ENCODE results near the gene TTC21A.
"Not testable (repeated sequence)": the region's sequence is repeated elsewhere in the genome, so short reads cannot be mapped to it uniquely, and the experiment has no call there.

Gene TTC21A

GRCh38 chr3:39158148-39158715 is 50.8 kb downstream of the TTC21A start:
- no peak for DNase-seq

GRCh38 chr3:39164414-39164813 is 56.9 kb downstream of the TTC21A start:
- no peak for DNase-seq

- DNase-seq: no peak
Measured at GRCh38 chr3:39165518-39165917, 58.0 kb downstream of the TTC21A start.

GRCh38 chr3:39166134-39166710 is 58.7 kb downstream of the TTC21A start:
- no peak for DNase-seq

- no peak for DNase-seq
Measured at GRCh38 chr3:39166932-39167532, 59.6 kb downstream of the TTC21A start.

GRCh38 chr3:39168156-39168780 is 60.8 kb downstream of the TTC21A start:
- DNase-seq: no peak

GRCh38 chr3:39169712-39170111 is 62.2 kb downstream of the TTC21A start:
- no peak for DNase-seq

GRCh38 chr3:39170461-39170860 is 63.0 kb downstream of the TTC21A start:
- no peak for DNase-seq

- DNase-seq: not testable (repeated sequence)
Measured at GRCh38 chr3:39170877-39171276, 63.4 kb downstream of the TTC21A start.

GRCh38 chr3:39171860-39172259 is 64.4 kb downstream of the TTC21A start:
- no peak for DNase-seq

- DNase-seq: no peak
Measured at GRCh38 chr3:39173318-39174125, 66.0 kb downstream of the TTC21A start.

GRCh38 chr3:39176025-39176714 is 68.7 kb downstream of the TTC21A start:
- DNase-seq: no peak

GRCh38 chr3:39177708-39178332 is 70.3 kb downstream of the TTC21A start:
- DNase-seq: peak; percentile 89

- no peak for DNase-seq
Measured at GRCh38 chr3:39178553-39178952, 71.1 kb downstream of the TTC21A start.

- DNase-seq: no peak
Measured at GRCh38 chr3:39180183-39180545, 72.7 kb downstream of the TTC21A start.

GRCh38 chr3:39180546-39181346 is 73.3 kb downstream of the TTC21A start:
- DNase-seq: peak; percentile 96

GRCh38 chr3:39181408-39182335 is 74.2 kb downstream of the TTC21A start:
- no peak for DNase-seq

GRCh38 chr3:39183211-39184080 is 76.0 kb downstream of the TTC21A start:
- DNase-seq: no peak
